Endodermal cell (in vitro differentiated cells): ENCODE results near the gene ESR2. TPM values are rescaled to one million over a fixed set of nuclear protein-coding genes. Genes with fewer than 3 reads are reported as not detected.

Experiments used
- DNase-seq: peaks from one replicate; pipeline ENCODE4 v3.0.0-alpha.2; 2017
- H3K27ac ChIP-seq: 2 replicates; pipeline ENCODE4 v1.5.1; 2013; ENCODE audit warnings: mild to moderate bottlenecking, low read depth, low read length, moderate library complexity
- H3K27me3 ChIP-seq: 2 replicates; pipeline ENCODE4 v1.6.1; 2013; ENCODE audit warnings: mild to moderate bottlenecking, low read length, moderate library complexity; ENCODE audit not compliant: insufficient read depth, control insufficient read depth, poor library complexity, severe bottlenecking
- H3K36me3 ChIP-seq: 2 replicates; pipeline ENCODE4 v1.7.0; 2013; ENCODE audit warnings: mild to moderate bottlenecking, low read length, moderate library complexity; ENCODE audit not compliant: control insufficient read depth, insufficient read depth
- H3K4me1 ChIP-seq: one replicate; pipeline ENCODE4 v1.7.0; 2013; ENCODE audit warnings: low read length; ENCODE audit not compliant: control insufficient read depth, insufficient read depth
- H3K4me3 ChIP-seq: 2 replicates; pipeline ENCODE4 v1.5.1; 2013; ENCODE audit warnings: mild to moderate bottlenecking, low read length, moderate library complexity
- H3K9ac ChIP-seq: 2 replicates; pipeline ENCODE4 v1.6.1; 2013; ENCODE audit warnings: mild to moderate bottlenecking, low read length, moderate library complexity; ENCODE audit not compliant: poor library complexity, severe bottlenecking; ENCODE audit errors: extremely low read depth
- H3K9me3 ChIP-seq: 2 replicates; pipeline ENCODE4 v1.6.1; 2013; ENCODE audit warnings: mild to moderate bottlenecking, low read length, moderate library complexity; ENCODE audit not compliant: control insufficient read depth
- H3K27ac Mint-ChIP-seq: 2 replicates; pipeline ENCODE4 v1.8.0; 2020; ENCODE audit warnings: mixed read lengths
- H3K27me3 Mint-ChIP-seq: 2 replicates; pipeline ENCODE4 v1.8.0; 2021; ENCODE audit warnings: mild to moderate bottlenecking, mixed read lengths; ENCODE audit not compliant: insufficient read depth
- H3K36me3 Mint-ChIP-seq: 2 replicates; pipeline ENCODE4 v1.8.0; 2020; ENCODE audit warnings: low read depth, mixed read lengths
- H3K4me1 Mint-ChIP-seq: 2 replicates; pipeline ENCODE4 v1.8.0; 2020; ENCODE audit warnings: mixed read lengths
- H3K4me3 Mint-ChIP-seq: 2 replicates; pipeline ENCODE4 v1.8.0; 2020; ENCODE audit warnings: mild to moderate bottlenecking, moderate library complexity, mixed read lengths
- H3K9me3 Mint-ChIP-seq: 2 replicates; pipeline ENCODE4 v1.8.0; 2020; ENCODE audit warnings: mild to moderate bottlenecking, mixed read lengths
- WGBS, 2 experiments: methylation state at CpG; one replicate each; pipeline versions ENCODE4 v1.1.5 to v1.1.7; 2013; ENCODE audit warnings: missing lambda C conversion rate in 2 of 2, mixed read lengths in 1 of 2; ENCODE audit not compliant: insufficient coverage in 1 of 2, insufficient read length in 1 of 2; 5-methylcytosine and 5-hydroxymethylcytosine counted together
- microRNA-seq: library from miRNA; unstranded; fragments of <30 nt; microRNA quantifications from one replicate; pipeline ENCODE4 v1.2.0, GENCODE V29; 2020; ENCODE audit warnings: borderline microRNAs expressed
- total RNA-seq, 2 donors: library from RNA; stranded (reverse); fragmentation: NEBNext Ultra II Directional in 1 of 2; extraction: Animal tissue kit (Norgen Biotek cat#: 25700) in 1 of 2; gene quantifications; 2 replicates in 1 of 2; 3 replicates in 1 of 2; pipeline ENCODE4 v1.2.1, GENCODE V29; 2021
- TF ChIP-seq, protein P1 (sequence below): fragments of 200-600 bp; sonication (generic); conservative IDR thresholded peaks from 2 replicates; pipeline ENCODE4 v1.5.0; 2021; ENCODE audit warnings: antibody characterized with exemption, mild to moderate bottlenecking

ESR2 gene
- total RNA-seq, 2 donors from 2014 or later, result 0.57 to 0.66 TPM

DNA sequence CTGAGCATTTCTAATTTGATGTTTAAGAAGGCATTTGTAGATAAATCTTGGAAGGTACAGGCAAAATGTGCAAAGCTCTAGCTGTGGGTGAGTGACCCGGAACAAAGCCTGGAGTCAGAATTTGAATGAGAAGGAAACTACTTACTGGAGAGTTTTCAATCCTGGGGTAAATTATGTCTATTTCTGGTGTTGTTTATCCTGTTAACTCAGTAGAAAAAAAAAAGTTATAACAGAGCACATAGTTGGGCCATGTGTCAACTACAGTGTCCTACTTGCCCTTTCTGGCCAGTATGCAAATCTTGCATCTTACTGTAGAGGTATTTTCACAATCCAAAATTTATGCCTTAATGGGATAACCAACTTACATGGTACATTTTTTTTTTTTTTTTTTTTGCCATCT, 259.0 kb downstream of the ESR2 start:
- no peaks in the 10 kb centered on the region for H3K27me3 Mint-ChIP-seq
- peaks cover 4% of the 10 kb centered on the region for H3K4me1 Mint-ChIP-seq
- no peak for DNase-seq

More for the DNA sequence above, 259.0 kb downstream of the ESR2 start:
- 95 to 100% methylated on average over 1 of the region's 1 CpG for WGBS, 2 experiments
- Mint-ChIP-seq H3K4me3 (no peak overlapping the region), H3K36me3 (peaks cover 37% of the 10 kb centered on the region), H3K9me3 (peaks cover 24% of the 10 kb centered on the region), H3K27ac (no peak overlapping the region)
- H3K4me3 ChIP-seq, result no peak overlapping the region
- H3K4me1 ChIP-seq, result no peaks in the 10 kb centered on the region
- TF ChIP-seq, protein P1, sequence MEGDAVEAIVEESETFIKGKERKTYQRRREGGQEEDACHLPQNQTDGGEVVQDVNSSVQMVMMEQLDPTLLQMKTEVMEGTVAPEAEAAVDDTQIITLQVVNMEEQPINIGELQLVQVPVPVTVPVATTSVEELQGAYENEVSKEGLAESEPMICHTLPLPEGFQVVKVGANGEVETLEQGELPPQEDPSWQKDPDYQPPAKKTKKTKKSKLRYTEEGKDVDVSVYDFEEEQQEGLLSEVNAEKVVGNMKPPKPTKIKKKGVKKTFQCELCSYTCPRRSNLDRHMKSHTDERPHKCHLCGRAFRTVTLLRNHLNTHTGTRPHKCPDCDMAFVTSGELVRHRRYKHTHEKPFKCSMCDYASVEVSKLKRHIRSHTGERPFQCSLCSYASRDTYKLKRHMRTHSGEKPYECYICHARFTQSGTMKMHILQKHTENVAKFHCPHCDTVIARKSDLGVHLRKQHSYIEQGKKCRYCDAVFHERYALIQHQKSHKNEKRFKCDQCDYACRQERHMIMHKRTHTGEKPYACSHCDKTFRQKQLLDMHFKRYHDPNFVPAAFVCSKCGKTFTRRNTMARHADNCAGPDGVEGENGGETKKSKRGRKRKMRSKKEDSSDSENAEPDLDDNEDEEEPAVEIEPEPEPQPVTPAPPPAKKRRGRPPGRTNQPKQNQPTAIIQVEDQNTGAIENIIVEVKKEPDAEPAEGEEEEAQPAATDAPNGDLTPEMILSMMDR, result no peak
- H3K9ac ChIP-seq, result no peak overlapping the region
- peaks cover 6% of the 10 kb centered on the region for H3K36me3 ChIP-seq
- H3K9me3 ChIP-seq, result peaks cover 5% of the 10 kb centered on the region
- no peaks in the 10 kb centered on the region for H3K27me3 ChIP-seq
- no peak overlapping the region for H3K27ac ChIP-seq

Small RNA genes lying within 50 kb of the gene (microRNA-seq; reads per million reads assigned to microRNA genes)
- not detected for gene MIR548H1

Other genes with a start within 250 kb of the ESR2 start
- gene MTHFD1, start 94.0 kb upstream of the ESR2 start, total RNA-seq, result 100 to 1,000 TPM; 103 to 116 TPM
- 1 to 10 TPM; 1.3 to 2.0 TPM for gene AKAP5, start 171.1 kb upstream of the ESR2 start, total RNA-seq
- gene ZBTB25, start 209.5 kb upstream of the ESR2 start, total RNA-seq, result 10 to 100 TPM; 14.0 to 17.0 TPM
- gene ZBTB1, start 210.4 kb upstream of the ESR2 start, total RNA-seq, result 10 to 100 TPM; 31.0 to 32.4 TPM
- gene HSPA2, start 246.4 kb upstream of the ESR2 start, total RNA-seq, result 10 to 100 TPM in 1 of 2 donors, 1 to 10 TPM in 1; 7.9 to 12.9 TPM